RWPE2 (cell line): Measurements from ENCODE around the gene KCNB1.
A peak's percentile ranks its signal among the peaks of the same experiment; 100 is the strongest.

Experiments used
- ATAC-seq: fragments of 200-7000 bp; cut with Tn5 transposase; 3 replicates; pipeline ENCODE4 v1.9.1; 2021; ENCODE audit warnings: low read depth
- DNase-seq: peaks from one replicate; pipeline ENCODE4 v3.0.0-alpha.2; 2020; ENCODE audit warnings: low spot score
- H3K27ac ChIP-seq: fragments of 450-650 bp; 2 replicates; pipeline ENCODE4 v1.5.1; 2017; ENCODE audit warnings: mild to moderate bottlenecking; ENCODE audit not compliant: poor library complexity, severe bottlenecking
- H3K27me3 ChIP-seq: fragments of 250-450 bp; sonication (Bioruptor Pico); 2 replicates; pipeline ENCODE4 v1.5.1; 2021; ENCODE audit warnings: mild to moderate bottlenecking, moderate library complexity; ENCODE audit not compliant: insufficient read depth, poor library complexity, severe bottlenecking
- H3K36me3 ChIP-seq: fragments of 250-450 bp; sonication (Bioruptor Pico); 2 replicates; pipeline ENCODE4 v1.5.1; 2020; ENCODE audit warnings: low read depth, mild to moderate bottlenecking, moderate library complexity
- H3K4me1 ChIP-seq: fragments of 250-450 bp; sonication (Bioruptor Pico); 2 replicates; pipeline ENCODE4 v1.5.1; 2021; ENCODE audit warnings: mild to moderate bottlenecking, moderate library complexity; ENCODE audit not compliant: insufficient read depth, poor library complexity, severe bottlenecking
- H3K4me3 ChIP-seq: fragments of 250-450 bp; sonication (Bioruptor Pico); 2 replicates; pipeline ENCODE4 v1.5.1; 2021; ENCODE audit warnings: mild to moderate bottlenecking, moderate library complexity; ENCODE audit not compliant: severe bottlenecking
- H3K9me3 ChIP-seq: fragments of 250-450 bp; sonication (Bioruptor Pico); 2 replicates; pipeline ENCODE4 v1.5.1; 2021; ENCODE audit warnings: mild to moderate bottlenecking, moderate library complexity; ENCODE audit not compliant: severe bottlenecking
- TF ChIP-seq, protein P1 (sequence below): fragments of 450-650 bp; IDR thresholded peaks from one replicate; pipeline ENCODE4 v1.5.1; 2017; ENCODE audit warnings: mild to moderate bottlenecking, moderate library complexity; ENCODE audit not compliant: poor library complexity, severe bottlenecking

KCNB1 gene

DNA sequence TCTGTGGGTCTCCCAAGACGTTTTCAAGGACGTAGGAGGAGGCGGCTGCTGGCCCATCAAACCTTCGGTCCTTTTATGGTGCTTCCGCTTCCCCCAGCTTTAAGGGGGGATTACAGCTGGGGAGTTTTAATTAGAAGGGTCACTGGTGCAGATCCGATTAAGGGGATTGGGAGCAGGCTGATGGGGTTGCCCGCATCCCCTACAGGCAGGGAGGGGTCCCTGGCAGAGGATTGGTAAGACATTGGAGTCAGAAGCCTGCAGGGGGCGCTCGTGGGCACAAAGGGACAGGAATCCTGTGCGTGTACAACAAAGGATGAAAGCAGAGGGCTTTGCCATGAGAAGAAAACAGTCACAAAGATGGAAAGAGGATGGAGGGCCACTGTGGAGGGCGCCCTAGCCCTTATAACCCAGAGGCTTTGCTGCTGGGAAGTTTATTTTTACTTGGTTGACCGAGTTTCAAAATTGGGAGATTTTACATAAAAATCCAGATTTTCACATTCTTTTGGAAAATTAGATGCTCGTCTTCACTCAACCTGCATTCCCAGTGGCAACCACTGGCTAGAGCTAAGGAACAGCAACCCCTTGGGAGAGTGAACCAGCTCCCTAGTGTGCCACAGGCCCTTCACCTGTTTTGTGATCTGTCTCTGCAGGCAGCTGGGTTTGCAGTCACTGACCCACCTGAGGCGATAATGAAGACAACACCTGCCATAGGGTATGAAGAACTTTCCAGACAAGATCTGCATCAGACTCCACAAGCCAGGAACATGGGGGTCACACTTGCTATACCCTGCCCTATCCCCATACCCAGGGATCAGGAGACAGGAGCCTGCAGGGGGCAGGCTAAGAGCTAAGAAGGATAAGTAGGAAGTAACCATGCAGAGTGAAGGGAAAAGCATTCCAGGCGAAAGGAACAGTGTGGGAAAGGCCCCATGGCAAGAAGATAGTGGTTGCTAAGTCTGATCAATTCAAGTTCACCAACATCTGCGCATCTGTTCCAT is 97.7 kb downstream of the KCNB1 start:
- no peak overlapping the region for H3K4me3 ChIP-seq
- H3K36me3 ChIP-seq: no peaks in the 10 kb centered on the region
- H3K27me3 ChIP-seq: no peaks in the 10 kb centered on the region
- TF ChIP-seq, protein P1, sequence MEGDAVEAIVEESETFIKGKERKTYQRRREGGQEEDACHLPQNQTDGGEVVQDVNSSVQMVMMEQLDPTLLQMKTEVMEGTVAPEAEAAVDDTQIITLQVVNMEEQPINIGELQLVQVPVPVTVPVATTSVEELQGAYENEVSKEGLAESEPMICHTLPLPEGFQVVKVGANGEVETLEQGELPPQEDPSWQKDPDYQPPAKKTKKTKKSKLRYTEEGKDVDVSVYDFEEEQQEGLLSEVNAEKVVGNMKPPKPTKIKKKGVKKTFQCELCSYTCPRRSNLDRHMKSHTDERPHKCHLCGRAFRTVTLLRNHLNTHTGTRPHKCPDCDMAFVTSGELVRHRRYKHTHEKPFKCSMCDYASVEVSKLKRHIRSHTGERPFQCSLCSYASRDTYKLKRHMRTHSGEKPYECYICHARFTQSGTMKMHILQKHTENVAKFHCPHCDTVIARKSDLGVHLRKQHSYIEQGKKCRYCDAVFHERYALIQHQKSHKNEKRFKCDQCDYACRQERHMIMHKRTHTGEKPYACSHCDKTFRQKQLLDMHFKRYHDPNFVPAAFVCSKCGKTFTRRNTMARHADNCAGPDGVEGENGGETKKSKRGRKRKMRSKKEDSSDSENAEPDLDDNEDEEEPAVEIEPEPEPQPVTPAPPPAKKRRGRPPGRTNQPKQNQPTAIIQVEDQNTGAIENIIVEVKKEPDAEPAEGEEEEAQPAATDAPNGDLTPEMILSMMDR: peak; percentile 94
- DNase-seq (no peak), ATAC-seq (no peak)
- no peak overlapping the region for H3K27ac ChIP-seq
- H3K9me3 ChIP-seq: no peaks in the 10 kb centered on the region
- peaks cover 25% of the 10 kb centered on the region for H3K4me1 ChIP-seq

DNA sequence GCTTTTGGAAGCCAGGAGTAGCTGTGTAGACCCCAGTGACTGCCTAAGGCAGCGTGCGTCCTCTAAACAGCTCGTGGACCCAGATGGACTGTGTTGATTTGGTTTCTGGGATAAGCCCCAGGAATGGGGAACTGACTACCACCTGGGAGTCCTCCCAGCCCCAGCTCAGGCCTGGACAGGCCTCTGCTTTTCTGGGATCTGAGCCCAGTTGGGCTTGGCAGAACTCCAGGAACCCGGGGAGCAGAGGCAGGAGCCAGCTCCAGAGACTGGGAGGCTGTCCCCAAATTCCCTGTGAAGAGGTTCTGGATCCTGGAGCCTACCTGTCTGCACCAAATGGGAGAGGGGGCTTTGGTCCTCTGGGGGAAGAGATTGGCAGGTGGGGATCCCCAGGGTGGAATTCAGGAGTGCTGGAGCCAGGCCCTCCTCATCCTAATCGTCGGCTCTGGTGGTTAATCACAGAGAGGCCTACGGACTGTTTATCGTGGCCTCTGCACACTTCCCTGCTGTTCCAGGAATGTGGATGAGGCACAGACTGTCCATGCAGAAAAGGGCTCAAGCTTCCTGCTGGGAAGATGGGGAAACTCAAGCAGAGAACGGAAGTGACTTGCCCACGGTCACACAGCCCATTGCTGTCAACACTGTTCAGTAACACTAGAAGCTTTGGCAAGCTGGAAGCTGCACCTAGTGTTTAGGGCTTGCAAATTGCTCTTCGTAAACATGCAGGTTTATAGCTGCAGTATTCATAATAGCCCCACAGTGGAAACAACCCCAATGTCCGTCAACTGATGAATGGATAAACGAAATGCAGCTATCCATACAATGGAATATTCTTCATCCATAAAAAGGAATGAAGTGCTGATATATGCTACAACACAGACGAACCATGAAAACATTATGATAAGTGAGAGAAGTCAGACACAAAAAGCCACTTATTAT is 100.6 kb downstream of the KCNB1 start:
- no peaks in the 10 kb centered on the region for H3K36me3 ChIP-seq
- no peak overlapping the region for H3K4me3 ChIP-seq
- H3K4me1 ChIP-seq: peaks cover 20% of the 10 kb centered on the region
- H3K27me3 ChIP-seq: no peaks in the 10 kb centered on the region
- DNase-seq (peak; percentile 99), ATAC-seq (peak; percentile 93)
- H3K9me3 ChIP-seq: no peaks in the 10 kb centered on the region
- H3K27ac ChIP-seq: peak overlapping the region; percentile 79
- TF ChIP-seq, protein P1: peak; percentile 18

DNA sequence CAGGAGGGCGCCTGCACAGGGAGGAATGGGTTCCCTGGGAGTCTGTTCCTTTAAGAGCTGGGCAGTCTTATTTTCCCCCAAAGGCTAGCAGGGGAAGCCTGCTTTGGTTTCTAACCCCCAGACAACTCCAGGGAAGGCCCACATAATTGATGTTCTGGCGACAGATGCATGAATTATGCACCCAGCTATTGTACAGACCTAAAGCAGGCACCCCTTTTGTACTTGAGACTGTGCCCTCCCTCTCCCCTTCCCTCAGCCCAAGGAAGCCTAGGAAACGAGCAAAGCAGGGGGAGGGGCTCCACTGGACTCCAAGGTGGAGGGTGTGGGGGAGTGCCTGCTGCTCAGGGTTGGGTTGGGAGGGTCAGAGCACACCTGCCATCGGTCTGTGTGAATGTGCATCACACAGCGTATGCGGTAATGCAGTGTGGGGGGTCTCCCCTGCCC is 102.1 kb downstream of the KCNB1 start:
- peak overlapping the region; percentile 79 for H3K27ac ChIP-seq
- no peaks in the 10 kb centered on the region for H3K36me3 ChIP-seq
- no peaks in the 10 kb centered on the region for H3K27me3 ChIP-seq
- peaks cover 19% of the 10 kb centered on the region for H3K4me1 ChIP-seq
- H3K4me3 ChIP-seq: no peak overlapping the region
- no peak for ATAC-seq
- DNase-seq: no peak
- no peaks in the 10 kb centered on the region for H3K9me3 ChIP-seq
- TF ChIP-seq, protein P1: no peak

DNA sequence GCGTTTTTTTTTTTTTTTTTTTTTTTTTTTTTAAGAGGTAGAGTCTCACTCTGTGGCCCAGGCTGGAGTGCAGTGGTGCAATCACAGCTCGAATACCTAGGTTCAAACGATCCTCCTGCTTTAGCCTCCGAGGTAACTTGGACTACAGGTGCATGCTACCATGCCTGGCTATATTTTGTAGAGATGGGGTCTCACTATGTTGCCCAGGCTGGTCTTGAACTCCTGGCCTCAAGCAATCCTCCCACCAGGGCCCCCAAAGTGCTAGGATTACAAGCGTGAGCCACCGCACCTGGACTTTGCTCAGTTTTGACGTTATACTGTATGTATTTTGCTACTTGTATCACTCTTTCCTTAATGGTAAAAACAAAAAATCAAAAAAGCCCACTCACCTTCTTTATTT is 103.1 kb downstream of the KCNB1 start:
- H3K27me3 ChIP-seq: no peaks in the 10 kb centered on the region
- TF ChIP-seq, protein P1: no peak
- ATAC-seq: no peak
- no peak for DNase-seq
- no peak overlapping the region for H3K27ac ChIP-seq
- peaks cover 19% of the 10 kb centered on the region for H3K4me1 ChIP-seq
- H3K36me3 ChIP-seq: no peaks in the 10 kb centered on the region
- no peaks in the 10 kb centered on the region for H3K9me3 ChIP-seq
- H3K4me3 ChIP-seq: no peak overlapping the region
